Measurements from ENCODE around the gene CALML4. TPM values are rescaled to one million over a fixed set of nuclear protein-coding genes. Genes with fewer than 3 reads are reported as not detected.

The CALML4 gene
- total RNA-seq, 1 donor from 2014 or later, result 0.91 TPM

DNA sequence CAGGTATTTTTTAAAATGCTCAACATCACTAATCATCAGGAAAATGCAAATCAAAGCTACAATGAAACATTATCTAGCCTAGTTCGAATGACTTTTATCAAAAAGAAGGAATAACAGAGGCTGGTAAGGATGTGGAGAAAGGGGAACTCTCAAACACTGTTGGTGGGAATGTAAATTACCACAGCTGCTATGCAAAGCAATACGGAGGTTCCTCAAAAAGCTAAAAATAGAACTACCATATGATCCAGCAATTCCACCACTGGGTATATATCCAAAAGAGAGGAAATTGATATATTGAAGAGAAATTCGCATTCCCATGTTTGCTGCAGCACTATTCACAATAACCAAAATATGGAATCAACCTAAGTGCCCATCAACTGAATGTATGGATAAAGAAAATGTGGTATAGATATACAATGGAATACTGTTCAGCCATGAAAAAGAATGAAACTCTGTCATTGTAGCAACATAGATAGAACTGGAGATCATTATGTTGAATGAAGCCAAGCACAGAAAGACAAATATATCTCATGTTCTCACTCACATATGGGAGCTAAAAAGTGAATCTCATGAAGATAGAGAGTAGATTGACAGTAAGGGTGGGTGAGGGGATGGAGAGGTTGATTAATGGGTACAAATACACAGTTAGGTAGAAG is 44.1 kb upstream of the CALML4 start:
- TF ChIP-seq, protein P1, sequence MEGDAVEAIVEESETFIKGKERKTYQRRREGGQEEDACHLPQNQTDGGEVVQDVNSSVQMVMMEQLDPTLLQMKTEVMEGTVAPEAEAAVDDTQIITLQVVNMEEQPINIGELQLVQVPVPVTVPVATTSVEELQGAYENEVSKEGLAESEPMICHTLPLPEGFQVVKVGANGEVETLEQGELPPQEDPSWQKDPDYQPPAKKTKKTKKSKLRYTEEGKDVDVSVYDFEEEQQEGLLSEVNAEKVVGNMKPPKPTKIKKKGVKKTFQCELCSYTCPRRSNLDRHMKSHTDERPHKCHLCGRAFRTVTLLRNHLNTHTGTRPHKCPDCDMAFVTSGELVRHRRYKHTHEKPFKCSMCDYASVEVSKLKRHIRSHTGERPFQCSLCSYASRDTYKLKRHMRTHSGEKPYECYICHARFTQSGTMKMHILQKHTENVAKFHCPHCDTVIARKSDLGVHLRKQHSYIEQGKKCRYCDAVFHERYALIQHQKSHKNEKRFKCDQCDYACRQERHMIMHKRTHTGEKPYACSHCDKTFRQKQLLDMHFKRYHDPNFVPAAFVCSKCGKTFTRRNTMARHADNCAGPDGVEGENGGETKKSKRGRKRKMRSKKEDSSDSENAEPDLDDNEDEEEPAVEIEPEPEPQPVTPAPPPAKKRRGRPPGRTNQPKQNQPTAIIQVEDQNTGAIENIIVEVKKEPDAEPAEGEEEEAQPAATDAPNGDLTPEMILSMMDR (IDR thresholded peaks at IDR 0.05; ENCODE audit: insufficient read depth, low read depth, low read length), result no peak
- no peak for TF ChIP-seq EZH2 (IDR thresholded peaks at IDR 0.05; ENCODE audit: insufficient read depth, low read length)
- H3K27me3 ChIP-seq (ENCODE audit: insufficient read depth, low read length), result no peaks in the 10 kb centered on the region
- no peak for DNase-seq (ENCODE audit: low read depth)

DNA sequence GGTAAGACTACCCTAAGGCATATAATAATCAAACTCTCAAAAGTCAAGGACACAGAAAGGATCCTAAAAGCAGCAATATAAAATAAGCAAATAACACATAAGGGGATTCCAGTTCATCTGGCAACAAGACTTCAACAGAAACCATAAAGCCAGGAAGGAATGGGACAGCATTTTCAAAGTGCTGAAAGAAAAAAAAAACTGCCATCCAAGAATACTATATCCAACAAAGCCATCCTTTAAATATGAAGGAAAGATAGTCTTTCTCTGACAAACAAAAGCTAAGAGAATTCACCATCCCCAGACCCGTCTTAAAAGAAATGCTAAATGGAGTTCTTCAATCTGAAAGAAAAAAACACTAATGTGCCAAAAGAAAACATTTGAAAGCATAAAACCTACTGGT is 39.1 kb upstream of the CALML4 start:
- no peaks in the 10 kb centered on the region for H3K4me1 ChIP-seq (ENCODE audit: insufficient read depth, low read length)
- no peaks in the 10 kb centered on the region for H3K9me3 ChIP-seq (ENCODE audit: insufficient read depth, low read depth, low read length)
- no peaks in the 10 kb centered on the region for H3K79me2 ChIP-seq (ENCODE audit: insufficient read depth, low read length)
- no peaks in the 10 kb centered on the region for H4K20me1 ChIP-seq (ENCODE audit: insufficient read depth, low read length)
- no peak overlapping the region for H3K27ac Mint-ChIP-seq (ENCODE audit: unreplicated experiment)
- no peak overlapping the region for H3K4me2 ChIP-seq (ENCODE audit: low read length)
- no peaks in the 10 kb centered on the region for H3K36me3 Mint-ChIP-seq (ENCODE audit: low read depth, unreplicated experiment)
- TF ChIP-seq, protein P1 (IDR thresholded peaks at IDR 0.05; ENCODE audit: insufficient read depth, low read depth, low read length), result no peak
- TF ChIP-seq EZH2 (IDR thresholded peaks at IDR 0.05; ENCODE audit: insufficient read depth, low read length), result no peak
- no peaks in the 10 kb centered on the region for H3K36me3 ChIP-seq (ENCODE audit: insufficient read depth, low read length)
- H3K9me3 Mint-ChIP-seq (ENCODE audit: unreplicated experiment), result peaks cover 11% of the 10 kb centered on the region
- no peak overlapping the region for H3K9ac ChIP-seq (ENCODE audit: low read length)
- H3K4me3 ChIP-seq (ENCODE audit: insufficient read depth, low read depth, low read length), result no peak overlapping the region
- no peak for DNase-seq (ENCODE audit: low read depth)
- H3K27ac ChIP-seq (ENCODE audit: low read depth, low read length), result no peak overlapping the region
- no peaks in the 10 kb centered on the region for H3K27me3 ChIP-seq (ENCODE audit: insufficient read depth, low read length)
- H3K4me1 Mint-ChIP-seq (ENCODE audit: low read depth, unreplicated experiment), result no peaks in the 10 kb centered on the region
- no peak overlapping the region for H3K4me3 Mint-ChIP-seq (ENCODE audit: unreplicated experiment)
- no peak for FAIRE-seq
- H2AFZ ChIP-seq (ENCODE audit: low read depth, low read length), result no peak overlapping the region
- no peaks in the 10 kb centered on the region for H3K27me3 Mint-ChIP-seq (ENCODE audit: low read depth, unreplicated experiment)

More for the DNA sequence above, 44.1 kb upstream of the CALML4 start:
- no peaks in the 10 kb centered on the region for H3K4me1 Mint-ChIP-seq (ENCODE audit: low read depth, unreplicated experiment)
- no peaks in the 10 kb centered on the region for H3K36me3 Mint-ChIP-seq (ENCODE audit: low read depth, unreplicated experiment)
- H3K9me3 Mint-ChIP-seq (ENCODE audit: unreplicated experiment), result peaks cover 8% of the 10 kb centered on the region
- no peaks in the 10 kb centered on the region for H3K36me3 ChIP-seq (ENCODE audit: insufficient read depth, low read length)
- FAIRE-seq, result peak; percentile 37
- no peak overlapping the region for H3K4me2 ChIP-seq (ENCODE audit: low read length)
- H3K4me3 Mint-ChIP-seq (ENCODE audit: unreplicated experiment), result no peak overlapping the region
- H3K79me2 ChIP-seq (ENCODE audit: insufficient read depth, low read length), result no peaks in the 10 kb centered on the region
- H3K4me3 ChIP-seq (ENCODE audit: insufficient read depth, low read depth, low read length), result no peak overlapping the region
- no peak overlapping the region for H3K9ac ChIP-seq (ENCODE audit: low read length)
- no peak overlapping the region for H2AFZ ChIP-seq (ENCODE audit: low read depth, low read length)
- no peaks in the 10 kb centered on the region for H3K4me1 ChIP-seq (ENCODE audit: insufficient read depth, low read length)
- no peak overlapping the region for H3K27ac ChIP-seq (ENCODE audit: low read depth, low read length)
- no peak overlapping the region for H3K27ac Mint-ChIP-seq (ENCODE audit: unreplicated experiment)
- H4K20me1 ChIP-seq (ENCODE audit: insufficient read depth, low read length), result no peaks in the 10 kb centered on the region
- no peaks in the 10 kb centered on the region for H3K27me3 Mint-ChIP-seq (ENCODE audit: low read depth, unreplicated experiment)
- H3K9me3 ChIP-seq (ENCODE audit: insufficient read depth, low read depth, low read length), result no peaks in the 10 kb centered on the region
